Mesenchymal stem cell (in vitro differentiated cells and primary cell): ENCODE measurements around the gene MYO1E.
A peak's percentile ranks its signal among the peaks of the same experiment; 100 is the strongest.

Source experiments
- DNase-seq: peaks from one replicate; pipeline ENCODE4 v3.0.0-alpha.2; 2013
- H2AFZ ChIP-seq: one replicate; pipeline ENCODE4 v1.6.1; 2013; ENCODE audit warnings: low read depth, mild to moderate bottlenecking, control low read depth, inconsistent platforms, low read length, moderate library complexity
- H2AK5ac ChIP-seq: 2 replicates; pipeline ENCODE4 v1.6.1; 2013; ENCODE audit warnings: low read length, moderate library complexity, mild to moderate bottlenecking, inconsistent platforms; ENCODE audit not compliant: severe bottlenecking
- H2BK120ac ChIP-seq: one replicate; pipeline ENCODE4 v1.6.1; 2013; ENCODE audit warnings: low read depth, mild to moderate bottlenecking, inconsistent platforms, low read length, moderate library complexity
- H2BK12ac ChIP-seq, 2 experiments: one replicate each; pipeline ENCODE4 v1.6.1; 2013; ENCODE audit warnings: inconsistent platforms in 2 of 2, low read length in 2 of 2, mild to moderate bottlenecking in 2 of 2, moderate library complexity in 2 of 2, control low read depth in 1 of 2
- H2BK15ac ChIP-seq: one replicate; pipeline ENCODE4 v1.6.1; 2013; ENCODE audit warnings: mild to moderate bottlenecking, low read depth, inconsistent platforms; ENCODE audit not compliant: poor library complexity, severe bottlenecking
- H2BK5ac ChIP-seq: 2 replicates; pipeline ENCODE4 v1.6.1; 2013; ENCODE audit warnings: low read depth, mild to moderate bottlenecking, low read length, control low read depth, inconsistent platforms; ENCODE audit not compliant: poor library complexity, severe bottlenecking
- H3K14ac ChIP-seq, 2 experiments: one replicate each; pipeline ENCODE4 v1.6.1; 2013; ENCODE audit warnings: inconsistent platforms in 2 of 2, low read length in 2 of 2, control low read depth in 1 of 2, mild to moderate bottlenecking in 1 of 2, moderate library complexity in 1 of 2
- H3K18ac ChIP-seq, 2 experiments: one replicate each; pipeline ENCODE4 v1.6.1; 2013; ENCODE audit warnings: inconsistent platforms in 2 of 2, low read length in 2 of 2, control low read depth in 1 of 2, low read depth in 1 of 2, mild to moderate bottlenecking in 1 of 2
- H3K23ac ChIP-seq, 2 experiments: one replicate each; pipeline ENCODE4 v1.6.1; 2013; ENCODE audit warnings: inconsistent platforms in 2 of 2, low read length in 2 of 2, mild to moderate bottlenecking in 2 of 2, moderate library complexity in 2 of 2, control low read depth in 1 of 2
- H3K27ac ChIP-seq: 2 replicates; pipeline ENCODE4 v1.5.1; 2013; ENCODE audit warnings: mild to moderate bottlenecking, moderate library complexity, low read length, control low read depth, inconsistent platforms; ENCODE audit not compliant: poor library complexity, severe bottlenecking
- H3K27me3 ChIP-seq, 2 experiments: 2 replicates each; pipeline versions ENCODE4 v1.6.1 to v1.7.0; 2013; ENCODE audit warnings: low read length in 2 of 2, mild to moderate bottlenecking in 2 of 2, moderate library complexity in 2 of 2, control low read depth in 1 of 2, inconsistent platforms in 1 of 2; ENCODE audit not compliant: control insufficient read depth in 1 of 2, insufficient read depth in 1 of 2
- H3K36me3 ChIP-seq, 2 experiments: 2 replicates each; pipeline versions ENCODE4 v1.6.1 to v1.7.0; 2013; ENCODE audit warnings: low read length in 2 of 2, control low read depth in 1 of 2, inconsistent platforms in 1 of 2, low read depth in 1 of 2, mild to moderate bottlenecking in 1 of 2; ENCODE audit not compliant: insufficient read depth in 2 of 2, control insufficient read depth in 1 of 2
- H3K4ac ChIP-seq, 2 experiments: one replicate each; pipeline ENCODE4 v1.6.1; 2013; ENCODE audit warnings: inconsistent platforms in 2 of 2, low read length in 2 of 2, mild to moderate bottlenecking in 2 of 2, moderate library complexity in 2 of 2, control low read depth in 1 of 2, low read depth in 1 of 2
- H3K4me1 ChIP-seq: 2 replicates; pipeline ENCODE4 v1.6.1; 2013; ENCODE audit warnings: low read depth, low read length, control low read depth; ENCODE audit not compliant: control insufficient read depth, insufficient read depth
- H3K4me2 ChIP-seq: 2 replicates; pipeline ENCODE4 v1.6.1; 2013; ENCODE audit warnings: low read length, mild to moderate bottlenecking, inconsistent platforms; ENCODE audit not compliant: poor library complexity, severe bottlenecking
- H3K4me3 ChIP-seq, 2 experiments: 2 replicates each; pipeline versions ENCODE4 v1.5.1 to v1.7.0; 2013; ENCODE audit warnings: low read length in 2 of 2, mild to moderate bottlenecking in 2 of 2, control low read depth in 1 of 2, low read depth in 1 of 2; ENCODE audit not compliant: insufficient read depth in 1 of 2
- H3K79me1 ChIP-seq: replicated peaks from 2 replicates; pipeline ENCODE4 v1.6.1; 2013; ENCODE audit warnings: mild to moderate bottlenecking, control low read depth, low read length, inconsistent platforms; ENCODE audit not compliant: poor library complexity, severe bottlenecking
- H3K9ac ChIP-seq: 2 replicates; pipeline ENCODE4 v1.7.0; 2013; ENCODE audit warnings: mild to moderate bottlenecking, low read length, moderate library complexity
- H3K9me3 ChIP-seq: 2 replicates; pipeline ENCODE4 v1.7.0; 2013; ENCODE audit warnings: mild to moderate bottlenecking, low read length; ENCODE audit not compliant: control insufficient read depth
- H4K8ac ChIP-seq: one replicate; pipeline ENCODE4 v1.6.1; 2013; ENCODE audit warnings: inconsistent platforms, mild to moderate bottlenecking, low read length, moderate library complexity
- H4K91ac ChIP-seq: one replicate; pipeline ENCODE4 v1.6.1; 2013; ENCODE audit warnings: mild to moderate bottlenecking, low read length, inconsistent platforms
- WGBS: methylation state at CpG from one replicate; pipeline ENCODE4 v1.1.7; 2013; ENCODE audit warnings: mixed read lengths; 5-methylcytosine and 5-hydroxymethylcytosine counted together

MYO1E gene

GRCh38 chr15:59304034-59304795, 68.5 kb downstream of the MYO1E start:
- Histone ChIP-seq H3K9ac (peak overlapping the region; percentile 77), H4K8ac (no peak overlapping the region), H3K18ac (no peak overlapping the region), H3K79me1 (peaks cover 17% of the 10 kb centered on the region), H2BK120ac (no peak overlapping the region), H2AK5ac (no peak overlapping the region), H3K27ac (no peak overlapping the region), H3K4me2 (no peak overlapping the region), H2BK15ac (no peak overlapping the region), H2BK12ac (no peak overlapping the region), H3K27me3 (no peaks in the 10 kb centered on the region), H3K36me3 (peaks cover 0 to 8% of the 10 kb centered on the region in 2 experiments), H2BK5ac (no peak overlapping the region), H3K9me3 (no peaks in the 10 kb centered on the region), H3K23ac (no peak overlapping the region), H4K91ac (no peak overlapping the region), H3K4me3 (no peak overlapping the region), H3K4me1 (peaks cover 26% of the 10 kb centered on the region), H2AFZ (no peak overlapping the region), H3K14ac (no peak overlapping the region), H3K4ac (no peak overlapping the region)
- DNase-seq, result no peak
- 81% methylated on average over 14 of the region's 15 CpGs for WGBS

- Histone ChIP-seq H2BK12ac (peak overlapping the region in 1 of 2 experiments; percentile 42), H3K27ac (no peak overlapping the region), H4K8ac (no peak overlapping the region), H2BK120ac (no peak overlapping the region), H3K23ac (no peak overlapping the region), H3K79me1 (peaks cover 15% of the 10 kb centered on the region), H3K4ac (peak overlapping the region in 1 of 2 experiments; percentile 54), H3K9me3 (no peaks in the 10 kb centered on the region), H3K9ac (no peak overlapping the region), H3K36me3 (peaks cover 0 to 8% of the 10 kb centered on the region in 2 experiments), H4K91ac (no peak overlapping the region), H2AFZ (no peak overlapping the region), H3K14ac (no peak overlapping the region), H3K4me3 (no peak overlapping the region), H3K4me1 (peaks cover 26% of the 10 kb centered on the region), H3K4me2 (no peak overlapping the region), H2AK5ac (peak overlapping the region; percentile 57), H3K18ac (no peak overlapping the region), H2BK15ac (no peak overlapping the region), H3K27me3 (no peaks in the 10 kb centered on the region), H2BK5ac (no peak overlapping the region)
- WGBS, result 97% methylated on average over 6 of the region's 9 CpGs
- no peak for DNase-seq
Measured at GRCh38 chr15:59303633-59304032, 69.0 kb downstream of the MYO1E start.

- Histone ChIP-seq H3K27me3 (no peaks in the 10 kb centered on the region), H4K8ac (no peak overlapping the region), H3K9ac (no peak overlapping the region), H3K79me1 (peaks cover 15% of the 10 kb centered on the region), H3K18ac (peak overlapping the region in 1 of 2 experiments; percentile 37), H3K4me2 (no peak overlapping the region), H2BK12ac (peak overlapping the region in 1 of 2 experiments; percentile 86), H3K36me3 (peaks cover 0 to 8% of the 10 kb centered on the region in 2 experiments), H3K4ac (no peak overlapping the region), H2AK5ac (no peak overlapping the region), H3K4me3 (no peak overlapping the region), H3K9me3 (no peaks in the 10 kb centered on the region), H2AFZ (no peak overlapping the region), H4K91ac (peak overlapping the region; percentile 54), H3K27ac (no peak overlapping the region), H2BK5ac (no peak overlapping the region), H2BK15ac (no peak overlapping the region), H3K4me1 (peaks cover 29% of the 10 kb centered on the region), H3K14ac (no peak overlapping the region), H3K23ac (no peak overlapping the region), H2BK120ac (peak overlapping the region; percentile 30)
- 91% methylated on average over 5 of the region's 8 CpGs for WGBS
- DNase-seq, result no peak
Measured at GRCh38 chr15:59303136-59303535, 69.5 kb downstream of the MYO1E start.

GRCh38 chr15:59301527-59301926, 71.1 kb downstream of the MYO1E start:
- H3K4me1 ChIP-seq, result peaks cover 28% of the 10 kb centered on the region
- no peak overlapping the region for H2BK120ac ChIP-seq
- no peak overlapping the region for H4K8ac ChIP-seq
- WGBS, result 79% methylated on average over 5 of the region's 6 CpGs
- H3K9me3 ChIP-seq, result no peaks in the 10 kb centered on the region
- no peak overlapping the region for H3K4me2 ChIP-seq
- no peak overlapping the region for H3K4ac ChIP-seq
- no peak overlapping the region for H3K23ac ChIP-seq
- peak overlapping the region; percentile 76 for H2AK5ac ChIP-seq
- no peak overlapping the region for H3K4me3 ChIP-seq
- H3K18ac ChIP-seq, result no peak overlapping the region
- no peak overlapping the region for H2BK5ac ChIP-seq
- DNase-seq, result no peak
- no peak overlapping the region for H4K91ac ChIP-seq
- peak overlapping the region; percentile 78 for H3K9ac ChIP-seq
- H3K14ac ChIP-seq, result no peak overlapping the region
- no peak overlapping the region for H3K27ac ChIP-seq
- H3K36me3 ChIP-seq, result peaks cover 0 to 8% of the 10 kb centered on the region in 2 experiments
- H3K27me3 ChIP-seq, result no peaks in the 10 kb centered on the region
- peak overlapping the region; percentile 21 for H2BK15ac ChIP-seq
- peak overlapping the region; percentile 25 to 47 for H2BK12ac ChIP-seq
- peaks cover 14% of the 10 kb centered on the region for H3K79me1 ChIP-seq
- no peak overlapping the region for H2AFZ ChIP-seq
